Activated T-helper 17 cell treated with anti-CD3 and anti-CD28 coated beads, Interleukin-2, amount 50 U/mL, for 72 hours (primary cell): Measurements from ENCODE around the gene DHX38. TPM values are rescaled to one million over a fixed set of nuclear protein-coding genes. Genes with fewer than 3 reads are reported as not detected.

ENCODE experiments used
- ATAC-seq: fragments of 150-1000 bp; cut with Tn5 transposase; replicated peaks from 2 replicates; pipeline ENCODE4 v1.10.0; 2021; ENCODE audit warnings: mild to moderate bottlenecking, moderate library complexity
- H3K27ac Mint-ChIP-seq: one replicate; pipeline ENCODE4 v1.8.0; 2022; ENCODE audit warnings: mixed read lengths
- H3K27me3 Mint-ChIP-seq: one replicate; pipeline ENCODE4 v1.8.0; 2022; ENCODE audit warnings: mixed read lengths
- H3K36me3 Mint-ChIP-seq: one replicate; pipeline ENCODE4 v1.8.0; 2022; ENCODE audit warnings: low read depth, mild to moderate bottlenecking, mixed read lengths
- H3K4me1 Mint-ChIP-seq: one replicate; pipeline ENCODE4 v1.8.0; 2022; ENCODE audit warnings: mixed read lengths
- H3K4me3 Mint-ChIP-seq: one replicate; pipeline ENCODE4 v1.8.0; 2022; ENCODE audit warnings: mild to moderate bottlenecking, mixed read lengths
- H3K9me3 Mint-ChIP-seq: one replicate; pipeline ENCODE4 v1.8.0; 2022; ENCODE audit warnings: mixed read lengths
- total RNA-seq, 2 donors: library from RNA; stranded (reverse); gene quantifications; one replicate each; pipeline ENCODE4 v1.2.3, GENCODE V29; 2022

The DHX38 gene
- total RNA-seq, 2 donors from 2014 or later, result 96.7 to 99.2 TPM

- Mint-ChIP-seq H3K9me3 (no peaks in the 10 kb centered on the region), H3K36me3 (no peaks in the 10 kb centered on the region), H3K27ac (no peak overlapping the region), H3K27me3 (no peaks in the 10 kb centered on the region), H3K4me3 (no peak overlapping the region), H3K4me1 (no peaks in the 10 kb centered on the region)
- no peak for ATAC-seq
These were observed 56.2 kb downstream of the DHX38 start for GRCh38 chr16:72149676-72150464.

GRCh38 chr16:72159386-72159785 is 65.7 kb downstream of the DHX38 start:
- ATAC-seq, result no peak
- Mint-ChIP-seq H3K4me3 (no peak overlapping the region), H3K27ac (no peak overlapping the region), H3K27me3 (peaks cover 10% of the 10 kb centered on the region), H3K9me3 (no peaks in the 10 kb centered on the region), H3K4me1 (no peaks in the 10 kb centered on the region), H3K36me3 (no peaks in the 10 kb centered on the region)

GRCh38 chr16:72159801-72160200 is 66.2 kb downstream of the DHX38 start:
- H3K9me3 Mint-ChIP-seq, result no peaks in the 10 kb centered on the region
- H3K4me1 Mint-ChIP-seq, result no peaks in the 10 kb centered on the region
- no peak for ATAC-seq
- H3K36me3 Mint-ChIP-seq, result no peaks in the 10 kb centered on the region
- no peak overlapping the region for H3K4me3 Mint-ChIP-seq
- no peak overlapping the region for H3K27ac Mint-ChIP-seq
- peaks cover 10% of the 10 kb centered on the region for H3K27me3 Mint-ChIP-seq

GRCh38 chr16:72162105-72162692 is 68.6 kb downstream of the DHX38 start:
- Mint-ChIP-seq H3K4me3 (no peak overlapping the region), H3K36me3 (no peaks in the 10 kb centered on the region)
- ATAC-seq, result no peak

More at GRCh38 chr16:72162105-72162692, 68.6 kb downstream of the DHX38 start:
- Mint-ChIP-seq H3K4me1 (no peaks in the 10 kb centered on the region), H3K9me3 (no peaks in the 10 kb centered on the region), H3K27me3 (peaks cover 15% of the 10 kb centered on the region), H3K27ac (no peak overlapping the region)

Other genes starting within 250 kb of the DHX38 start
- 10 to 100 TPM; 18.2 to 27.3 TPM for gene ATXN1L, start 247.9 kb upstream of the DHX38 start, total RNA-seq
- 10 to 100 TPM in 1 of 2 donors, 1 to 10 TPM in 1; 6.3 to 12.2 TPM for gene ZNF821, start 209.7 kb upstream of the DHX38 start, total RNA-seq
- 100 to 1,000 TPM; 159 to 217 TPM for gene IST1, start 198.3 kb upstream of the DHX38 start, total RNA-seq
- under 1 TPM; 0.05 to 0.09 TPM for gene PKD1L3, start 93.4 kb upstream of the DHX38 start, total RNA-seq
- gene DHODH, start 85.1 kb upstream of the DHX38 start, total RNA-seq, result 10 to 100 TPM; 14.9 to 22.1 TPM
- not detected for gene HP, start 39.3 kb upstream of the DHX38 start, total RNA-seq
- not detected for gene HPR, start 30.6 kb upstream of the DHX38 start, total RNA-seq
- gene TXNL4B, start 227 bp upstream of the DHX38 start, total RNA-seq, result 10 to 100 TPM; 17.9 to 18.9 TPM
- gene PMFBP1, start 78.3 kb downstream of the DHX38 start, total RNA-seq, result 1 to 10 TPM; 2.1 to 3.9 TPM